Ishikawa (cell line): ENCODE data around the gene EPB42.

Experiments
- CEBPB ChIP-seq: IDR thresholded peaks from 2 replicates; pipeline ENCODE4 v1.6.1; 2012
- EP300 ChIP-seq: IDR thresholded peaks from 2 replicates; pipeline ENCODE4 v1.6.1; 2012; ENCODE audit warnings: borderline replicate concordance
- FOXM1 ChIP-seq: IDR thresholded peaks from 2 replicates; pipeline ENCODE4 v1.6.1; 2012; ENCODE audit warnings: low read depth, borderline replicate concordance
- RAD21 ChIP-seq: IDR thresholded peaks from 2 replicates; pipeline ENCODE4 v1.6.1; 2012; ENCODE audit warnings: low read depth
- REST ChIP-seq: IDR thresholded peaks from 2 replicates; pipeline ENCODE4 v1.6.1; 2012; ENCODE audit warnings: low read depth, mild to moderate bottlenecking
- TAF1 ChIP-seq: IDR thresholded peaks from 2 replicates; pipeline ENCODE4 v1.6.1; 2012; ENCODE audit warnings: low read depth, mild to moderate bottlenecking
- TCF12 ChIP-seq: IDR thresholded peaks from 2 replicates; pipeline ENCODE4 v1.6.1; 2012; ENCODE audit warnings: low read depth
- TEAD4 ChIP-seq: IDR thresholded peaks from 2 replicates; pipeline ENCODE4 v1.6.1; 2012
- YY1 ChIP-seq: IDR thresholded peaks from 2 replicates; pipeline ENCODE4 v1.6.1; 2012; ENCODE audit warnings: low read depth
- TF ChIP-seq, protein P1 (sequence below): IDR thresholded peaks from 2 replicates; pipeline ENCODE4 v1.6.1; 2012
- TF ChIP-seq, protein P2 (sequence below): IDR thresholded peaks from 2 replicates; pipeline ENCODE4 v1.6.1; 2012

- no peak for TF ChIP-seq RAD21
- TF ChIP-seq TAF1, result no peak
- TF ChIP-seq TCF12, result no peak
- TF ChIP-seq YY1, result no peak
- TF ChIP-seq, protein P1, sequence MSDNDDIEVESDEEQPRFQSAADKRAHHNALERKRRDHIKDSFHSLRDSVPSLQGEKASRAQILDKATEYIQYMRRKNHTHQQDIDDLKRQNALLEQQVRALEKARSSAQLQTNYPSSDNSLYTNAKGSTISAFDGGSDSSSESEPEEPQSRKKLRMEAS, result no peak
- no peak for TF ChIP-seq REST
- no peak for TF ChIP-seq FOXM1
- TF ChIP-seq TEAD4, result no peak
- no peak for TF ChIP-seq EP300
- TF ChIP-seq, protein P2, sequence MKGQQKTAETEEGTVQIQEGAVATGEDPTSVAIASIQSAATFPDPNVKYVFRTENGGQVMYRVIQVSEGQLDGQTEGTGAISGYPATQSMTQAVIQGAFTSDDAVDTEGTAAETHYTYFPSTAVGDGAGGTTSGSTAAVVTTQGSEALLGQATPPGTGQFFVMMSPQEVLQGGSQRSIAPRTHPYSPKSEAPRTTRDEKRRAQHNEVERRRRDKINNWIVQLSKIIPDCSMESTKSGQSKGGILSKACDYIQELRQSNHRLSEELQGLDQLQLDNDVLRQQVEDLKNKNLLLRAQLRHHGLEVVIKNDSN, result 0 out of 2 replicates have a peak, but pooled peaks have one; percentile 31
- no peak for TF ChIP-seq CEBPB
These were observed 70.5 kb downstream of the EPB42 start for GRCh38 chr15:43150191-43150929.
